BE2C (cell line): ENCODE data around the gene OSBPL2.

Source experiments
- DNase-seq: peaks from one replicate; pipeline ENCODE4 v3.0.0-alpha.2; 2020
- H3K27me3 ChIP-seq: fragments of 250-450 bp; sonication (Bioruptor Pico); 2 replicates; pipeline ENCODE4 v1.5.1; 2020; ENCODE audit warnings: mild to moderate bottlenecking
- H3K36me3 ChIP-seq: fragments of 250-450 bp; sonication (Bioruptor Pico); 2 replicates; pipeline ENCODE4 v1.5.1; 2020; ENCODE audit warnings: mild to moderate bottlenecking
- H3K4me1 ChIP-seq: fragments of 250-450 bp; sonication (Bioruptor Pico); 2 replicates; pipeline ENCODE4 v1.5.1; 2020
- H3K4me3 ChIP-seq: 2 replicates; pipeline ENCODE4 v1.5.1; 2011; ENCODE audit warnings: low read depth, low read length
- H3K9me3 ChIP-seq: fragments of 250-450 bp; sonication (Bioruptor Pico); 2 replicates; pipeline ENCODE4 v1.5.1; 2020
- TF ChIP-seq, protein P1 (sequence below): IDR thresholded peaks from 2 replicates; pipeline ENCODE4 v1.5.1; 2012; ENCODE audit warnings: mild to moderate bottlenecking, low read depth, low read length

Gene OSBPL2

DNA sequence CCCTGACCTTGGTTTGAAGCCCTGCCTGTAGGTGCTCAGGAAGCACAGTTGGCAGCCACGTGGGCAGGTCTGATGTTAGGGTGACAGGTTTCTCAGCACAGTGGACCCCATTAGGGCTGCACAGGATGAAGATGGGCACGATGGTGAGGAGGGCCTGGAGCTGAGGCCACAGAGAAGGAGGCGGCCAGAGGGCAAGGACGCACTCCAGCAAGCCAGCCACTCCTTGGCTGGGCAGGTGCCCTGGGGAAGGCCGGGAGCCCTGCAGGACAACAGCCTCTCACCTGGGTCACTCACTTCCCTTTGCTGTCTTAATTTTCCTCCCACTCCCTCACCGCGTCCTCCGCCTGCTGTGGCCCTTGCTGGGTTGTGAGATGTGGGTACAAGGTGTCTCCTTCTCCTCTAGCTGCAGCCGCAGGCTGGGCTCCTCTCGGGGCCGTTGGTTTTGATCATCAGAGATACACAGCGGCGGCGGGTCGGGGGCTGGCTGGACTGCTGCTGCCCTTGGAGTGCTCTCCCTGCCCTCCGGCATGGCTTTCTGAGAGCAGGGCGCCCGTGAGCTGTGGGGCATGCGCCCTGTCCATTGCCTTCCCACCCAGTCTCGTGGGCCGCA lies 5.7 kb downstream of the OSBPL2 start:
- DNase-seq = no peak
- TF ChIP-seq, protein P1, sequence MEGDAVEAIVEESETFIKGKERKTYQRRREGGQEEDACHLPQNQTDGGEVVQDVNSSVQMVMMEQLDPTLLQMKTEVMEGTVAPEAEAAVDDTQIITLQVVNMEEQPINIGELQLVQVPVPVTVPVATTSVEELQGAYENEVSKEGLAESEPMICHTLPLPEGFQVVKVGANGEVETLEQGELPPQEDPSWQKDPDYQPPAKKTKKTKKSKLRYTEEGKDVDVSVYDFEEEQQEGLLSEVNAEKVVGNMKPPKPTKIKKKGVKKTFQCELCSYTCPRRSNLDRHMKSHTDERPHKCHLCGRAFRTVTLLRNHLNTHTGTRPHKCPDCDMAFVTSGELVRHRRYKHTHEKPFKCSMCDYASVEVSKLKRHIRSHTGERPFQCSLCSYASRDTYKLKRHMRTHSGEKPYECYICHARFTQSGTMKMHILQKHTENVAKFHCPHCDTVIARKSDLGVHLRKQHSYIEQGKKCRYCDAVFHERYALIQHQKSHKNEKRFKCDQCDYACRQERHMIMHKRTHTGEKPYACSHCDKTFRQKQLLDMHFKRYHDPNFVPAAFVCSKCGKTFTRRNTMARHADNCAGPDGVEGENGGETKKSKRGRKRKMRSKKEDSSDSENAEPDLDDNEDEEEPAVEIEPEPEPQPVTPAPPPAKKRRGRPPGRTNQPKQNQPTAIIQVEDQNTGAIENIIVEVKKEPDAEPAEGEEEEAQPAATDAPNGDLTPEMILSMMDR = no peak
- Histone ChIP-seq H3K4me3 (no peak overlapping the region), H3K27me3 (no peaks in the 10 kb centered on the region), H3K36me3 (no peaks in the 10 kb centered on the region), H3K4me1 (no peaks in the 10 kb centered on the region), H3K9me3 (no peaks in the 10 kb centered on the region)

- Histone ChIP-seq H3K4me1 (no peaks in the 10 kb centered on the region), H3K4me3 (no peak overlapping the region), H3K36me3 (no peaks in the 10 kb centered on the region), H3K27me3 (no peaks in the 10 kb centered on the region), H3K9me3 (no peaks in the 10 kb centered on the region)
- TF ChIP-seq, protein P1 = no peak
- DNase-seq = no peak
Observed at GRCh38 chr20:62244644-62245108, 6.4 kb downstream of the OSBPL2 start.

GRCh38 chr20:62245911-62246280 lies 7.6 kb downstream of the OSBPL2 start:
- TF ChIP-seq, protein P1 = no peak
- DNase-seq = no peak
- Histone ChIP-seq H3K27me3 (no peaks in the 10 kb centered on the region), H3K36me3 (no peaks in the 10 kb centered on the region), H3K4me1 (no peaks in the 10 kb centered on the region), H3K9me3 (no peaks in the 10 kb centered on the region), H3K4me3 (no peak overlapping the region)

DNA sequence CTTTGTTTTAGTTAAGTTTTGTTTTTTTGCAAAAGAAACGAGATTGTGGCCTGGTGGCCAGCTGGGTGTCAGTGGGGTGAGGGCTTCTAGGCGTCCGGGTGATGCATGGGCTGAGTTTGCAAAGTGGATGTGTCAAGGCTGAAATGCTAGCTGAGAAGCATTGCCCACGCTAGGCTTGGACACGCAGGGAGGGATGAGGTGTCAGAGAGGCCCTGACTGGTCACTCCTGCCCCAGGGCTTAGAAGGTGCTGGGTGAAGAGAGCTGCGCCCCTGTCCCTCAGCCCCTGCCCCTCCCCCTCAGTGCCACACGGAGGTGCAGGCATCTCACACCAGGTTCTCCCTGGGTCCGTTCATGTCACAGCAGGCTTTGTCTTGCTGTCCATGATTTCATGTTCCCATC lies 8.1 kb downstream of the OSBPL2 start:
- DNase-seq = no peak
- Histone ChIP-seq H3K9me3 (no peaks in the 10 kb centered on the region), H3K4me3 (no peak overlapping the region), H3K27me3 (no peaks in the 10 kb centered on the region), H3K36me3 (no peaks in the 10 kb centered on the region), H3K4me1 (no peaks in the 10 kb centered on the region)
- TF ChIP-seq, protein P1 = no peak

DNA sequence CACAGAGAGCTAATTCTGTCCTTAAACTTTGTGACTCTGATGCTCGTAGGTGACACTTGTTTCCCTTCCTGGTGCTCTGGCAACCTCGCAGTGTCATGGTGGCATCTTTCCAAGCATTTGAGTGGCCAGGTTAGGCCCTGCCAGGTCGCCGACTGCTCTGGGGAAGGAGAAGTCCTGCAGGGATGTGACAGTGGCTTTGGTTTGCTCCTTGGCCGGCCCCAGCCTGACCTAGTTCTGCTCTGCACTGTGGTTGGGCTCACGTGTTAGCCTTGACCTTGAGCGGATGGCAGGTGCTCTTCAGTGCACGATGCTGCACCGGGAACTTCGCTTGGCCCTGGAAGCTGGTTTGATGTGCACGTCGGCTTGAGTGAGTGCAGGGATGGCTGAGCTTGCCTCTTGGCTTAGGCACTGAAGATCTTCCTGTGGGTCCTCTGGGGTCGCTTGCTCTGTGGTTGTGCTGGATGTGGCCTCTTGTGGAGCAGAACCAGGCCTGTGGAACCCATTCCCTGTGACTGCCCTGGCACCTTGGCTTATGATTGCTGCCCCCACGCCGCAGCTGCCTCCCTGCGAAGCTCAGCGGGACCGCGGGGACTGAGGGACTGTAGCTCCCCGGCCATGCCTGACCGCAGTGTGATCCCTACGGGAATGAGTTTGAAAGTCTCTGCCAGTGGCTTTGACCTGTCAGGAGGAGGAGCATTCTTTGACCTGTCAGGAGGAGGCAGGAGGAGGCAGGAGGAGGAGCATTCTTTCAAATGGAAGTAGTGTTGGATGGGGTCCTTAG lies 8.7 kb downstream of the OSBPL2 start:
- H3K4me3 ChIP-seq = no peak overlapping the region
- H3K27me3 ChIP-seq = no peaks in the 10 kb centered on the region
- TF ChIP-seq, protein P1 = no peak
- H3K36me3 ChIP-seq = no peaks in the 10 kb centered on the region
- no peaks in the 10 kb centered on the region for H3K4me1 ChIP-seq
- no peak for DNase-seq
- no peaks in the 10 kb centered on the region for H3K9me3 ChIP-seq
